22Rv1 (cell line): ENCODE data around the gene ADH4.

Experiments
- ZFX ChIP-seq: fragments of 450-650 bp; IDR thresholded peaks from 2 replicates; pipeline ENCODE4 v1.6.1; 2017; ENCODE audit warnings: antibody characterized with exemption, borderline replicate concordance
- TF ChIP-seq, protein P1 (sequence below): fragments of 450-650 bp; IDR thresholded peaks from 2 replicates; pipeline ENCODE4 v1.5.1; 2017; ENCODE audit warnings: mild to moderate bottlenecking

DNA sequence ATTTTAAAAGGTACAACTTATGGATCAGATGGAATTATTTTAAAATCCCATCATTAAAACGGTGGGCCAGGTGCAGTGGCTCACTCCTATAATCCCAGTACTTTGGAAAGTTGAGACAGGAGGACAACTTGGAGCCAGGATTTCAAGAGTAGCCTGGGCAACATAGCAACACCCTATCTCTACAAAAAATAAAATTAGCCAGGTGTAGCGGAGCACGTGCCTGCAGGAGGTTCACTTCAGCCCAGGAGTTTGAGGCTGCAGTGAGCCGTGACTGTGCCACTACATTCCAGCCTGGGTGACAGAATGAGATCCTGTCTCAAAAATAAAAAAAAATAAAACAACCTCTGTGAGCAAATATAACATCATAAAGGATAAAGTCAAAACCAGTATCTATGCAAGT lies 66.9 kb downstream of the ADH4 start:
- TF ChIP-seq, protein P1, sequence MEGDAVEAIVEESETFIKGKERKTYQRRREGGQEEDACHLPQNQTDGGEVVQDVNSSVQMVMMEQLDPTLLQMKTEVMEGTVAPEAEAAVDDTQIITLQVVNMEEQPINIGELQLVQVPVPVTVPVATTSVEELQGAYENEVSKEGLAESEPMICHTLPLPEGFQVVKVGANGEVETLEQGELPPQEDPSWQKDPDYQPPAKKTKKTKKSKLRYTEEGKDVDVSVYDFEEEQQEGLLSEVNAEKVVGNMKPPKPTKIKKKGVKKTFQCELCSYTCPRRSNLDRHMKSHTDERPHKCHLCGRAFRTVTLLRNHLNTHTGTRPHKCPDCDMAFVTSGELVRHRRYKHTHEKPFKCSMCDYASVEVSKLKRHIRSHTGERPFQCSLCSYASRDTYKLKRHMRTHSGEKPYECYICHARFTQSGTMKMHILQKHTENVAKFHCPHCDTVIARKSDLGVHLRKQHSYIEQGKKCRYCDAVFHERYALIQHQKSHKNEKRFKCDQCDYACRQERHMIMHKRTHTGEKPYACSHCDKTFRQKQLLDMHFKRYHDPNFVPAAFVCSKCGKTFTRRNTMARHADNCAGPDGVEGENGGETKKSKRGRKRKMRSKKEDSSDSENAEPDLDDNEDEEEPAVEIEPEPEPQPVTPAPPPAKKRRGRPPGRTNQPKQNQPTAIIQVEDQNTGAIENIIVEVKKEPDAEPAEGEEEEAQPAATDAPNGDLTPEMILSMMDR, result no peak
- TF ChIP-seq ZFX, result no peak
